HepG2 (cell line): ENCODE measurements around the gene TRIM72.

Source experiments
- CBX1 ChIP-seq: IDR thresholded peaks from one replicate; pipeline ENCODE4 v1.6.1; 2016; ENCODE audit warnings: antibody characterized with exemption, low read depth
- CTCF ChIP-seq: sonication (generic); formaldehyde crosslinking; IDR thresholded peaks from 2 replicates; pipeline ENCODE4 v1.5.0; 2020; ENCODE audit warnings: mild to moderate bottlenecking, missing genetic modification reagents, moderate library complexity
- E2F1 ChIP-seq: sonication (generic); formaldehyde crosslinking; IDR thresholded peaks from 2 replicates; pipeline ENCODE4 v1.5.0; 2020; ENCODE audit warnings: missing genetic modification reagents
- ELF1 ChIP-seq: sonication (generic); formaldehyde crosslinking; IDR thresholded peaks from 2 replicates; pipeline ENCODE4 v1.4.0; 2020; ENCODE audit warnings: missing genetic modification reagents
- MTA3 ChIP-seq: sonication (generic); formaldehyde crosslinking; IDR thresholded peaks from 2 replicates; pipeline ENCODE4 v1.4.0; 2020; ENCODE audit warnings: missing genetic modification reagents
- PAF1 ChIP-seq: IDR thresholded peaks from 2 replicates; pipeline ENCODE4 v1.6.1; 2016; ENCODE audit warnings: missing genetic modification reagents, missing compliant biosample characterization
- TCF7 ChIP-seq: sonication (generic); IDR thresholded peaks from 2 replicates; pipeline ENCODE4 v1.6.1; 2016; ENCODE audit warnings: antibody characterized with exemption, low read depth
- ZFYVE20 ChIP-seq: sonication (generic); formaldehyde crosslinking; IDR thresholded peaks from 2 replicates; pipeline ENCODE4 v1.8.0; 2023; ENCODE audit warnings: low read depth, mild to moderate bottlenecking, moderate library complexity, missing genetic modification reagents, borderline replicate concordance
- ZNF121 ChIP-seq: sonication (generic); formaldehyde crosslinking; IDR thresholded peaks from 2 replicates; pipeline ENCODE4 v1.5.0; 2020; ENCODE audit warnings: mild to moderate bottlenecking, missing genetic modification reagents
- TF ChIP-seq, protein P1 (sequence below): sonication (generic); formaldehyde crosslinking; IDR thresholded peaks from 2 replicates; pipeline ENCODE4 v1.4.0; 2020; ENCODE audit warnings: missing genetic modification reagents, mild to moderate bottlenecking, borderline replicate concordance

- TF ChIP-seq ELF1 (CRISPR knock-in tag), result no peak
- no peak for TF ChIP-seq E2F1 (CRISPR knock-in tag)
- no peak for TF ChIP-seq TCF7
- TF ChIP-seq MTA3 (CRISPR knock-in tag), result no peak
- TF ChIP-seq ZNF121 (CRISPR knock-in tag), result no peak
- no peak for TF ChIP-seq PAF1 (CRISPR knock-in tag)
- TF ChIP-seq CTCF, result no peak
- no peak for TF ChIP-seq ZFYVE20 (CRISPR knock-in tag)
- no peak for TF ChIP-seq CBX1
- TF ChIP-seq, protein P1, sequence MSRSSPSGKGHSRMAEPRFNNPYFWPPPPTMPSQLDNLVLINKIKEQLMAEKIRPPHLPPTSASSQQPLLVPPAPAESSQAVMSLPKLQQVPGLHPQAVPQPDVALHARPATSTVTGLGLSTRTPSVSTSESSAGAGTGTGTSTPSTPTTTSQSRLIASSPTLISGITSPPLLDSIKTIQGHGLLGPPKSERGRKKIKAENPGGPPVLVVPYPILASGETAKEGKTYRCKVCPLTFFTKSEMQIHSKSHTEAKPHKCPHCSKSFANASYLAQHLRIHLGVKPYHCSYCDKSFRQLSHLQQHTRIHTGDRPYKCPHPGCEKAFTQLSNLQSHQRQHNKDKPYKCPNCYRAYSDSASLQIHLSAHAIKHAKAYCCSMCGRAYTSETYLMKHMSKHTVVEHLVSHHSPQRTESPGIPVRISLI (CRISPR knock-in tag), result no peak
Observed at GRCh38 chr16:31258366-31258765, 44.4 kb downstream of the TRIM72 start.
